ENCODE data around the gene PARD6A.

The PARD6A gene, protein sequence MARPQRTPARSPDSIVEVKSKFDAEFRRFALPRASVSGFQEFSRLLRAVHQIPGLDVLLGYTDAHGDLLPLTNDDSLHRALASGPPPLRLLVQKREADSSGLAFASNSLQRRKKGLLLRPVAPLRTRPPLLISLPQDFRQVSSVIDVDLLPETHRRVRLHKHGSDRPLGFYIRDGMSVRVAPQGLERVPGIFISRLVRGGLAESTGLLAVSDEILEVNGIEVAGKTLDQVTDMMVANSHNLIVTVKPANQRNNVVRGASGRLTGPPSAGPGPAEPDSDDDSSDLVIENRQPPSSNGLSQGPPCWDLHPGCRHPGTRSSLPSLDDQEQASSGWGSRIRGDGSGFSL

DNA sequence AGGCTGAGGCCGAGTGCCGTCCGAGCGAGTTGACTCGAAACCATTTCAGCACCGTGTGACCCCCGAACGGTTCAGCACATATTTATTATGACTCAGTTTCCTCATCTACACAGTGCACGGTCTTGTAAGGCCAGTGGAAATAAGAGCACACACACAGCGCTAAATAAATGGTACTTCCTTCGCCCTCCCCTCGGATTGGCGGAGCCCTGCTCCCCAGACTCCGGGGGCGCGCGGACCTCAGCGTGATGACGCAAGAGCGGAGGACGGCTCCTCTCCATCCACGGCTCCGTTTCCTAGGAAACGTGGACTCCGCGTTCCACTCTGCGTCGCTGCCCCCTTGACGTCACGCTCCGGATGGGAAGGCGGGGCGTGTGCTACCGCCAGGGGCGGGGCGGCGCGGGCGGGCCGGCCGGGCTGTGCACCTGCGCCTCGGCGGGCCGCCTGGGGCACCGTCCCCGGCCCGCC, at the start of gene PARD6A:
PARD6A (plus strand) TSS at position 397 of the 465 bp plus-strand sequence. CDS start 79 bp downstream, outside the sequence.
- DNase-seq, result peak; percentile 64 to 98 (median 92)

DNA sequence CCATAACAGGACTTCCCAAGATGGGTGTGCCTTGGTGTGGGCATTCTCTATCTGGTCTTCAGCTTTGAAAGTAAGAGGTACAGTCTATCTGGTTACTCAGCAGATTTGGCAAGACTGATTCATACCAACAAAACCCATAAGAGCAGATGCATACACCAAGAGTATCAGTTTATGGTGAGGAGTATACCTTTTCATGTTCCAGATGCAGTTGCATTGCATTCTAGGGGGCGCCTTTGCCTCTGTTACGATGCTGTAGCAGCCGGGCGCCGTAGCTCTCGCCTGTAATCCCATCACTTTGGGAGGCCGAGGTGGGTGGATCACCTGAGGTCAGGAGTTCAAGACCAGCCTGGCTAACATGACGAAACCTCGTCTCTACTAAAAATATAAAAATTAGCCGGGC, 47.0 kb upstream of the PARD6A start:
- DNase-seq, result no peak

DNA sequence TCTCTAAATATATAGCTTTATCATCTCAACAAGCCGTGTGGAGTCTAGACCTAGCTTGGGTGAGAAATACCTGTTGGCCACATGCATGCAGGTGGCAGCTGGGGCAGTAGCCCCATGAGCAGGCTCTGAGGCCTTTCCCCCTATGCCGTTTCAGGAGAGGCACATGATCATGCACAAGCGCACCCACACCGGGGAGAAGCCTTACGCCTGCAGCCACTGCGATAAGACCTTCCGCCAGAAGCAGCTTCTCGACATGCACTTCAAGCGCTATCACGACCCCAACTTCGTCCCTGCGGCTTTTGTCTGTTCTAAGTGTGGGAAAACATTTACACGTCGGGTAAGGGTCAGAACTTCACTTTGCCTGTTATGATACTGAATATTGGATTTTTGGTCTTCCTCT, 32.5 kb upstream of the PARD6A start:
- no peak for DNase-seq

DNA sequence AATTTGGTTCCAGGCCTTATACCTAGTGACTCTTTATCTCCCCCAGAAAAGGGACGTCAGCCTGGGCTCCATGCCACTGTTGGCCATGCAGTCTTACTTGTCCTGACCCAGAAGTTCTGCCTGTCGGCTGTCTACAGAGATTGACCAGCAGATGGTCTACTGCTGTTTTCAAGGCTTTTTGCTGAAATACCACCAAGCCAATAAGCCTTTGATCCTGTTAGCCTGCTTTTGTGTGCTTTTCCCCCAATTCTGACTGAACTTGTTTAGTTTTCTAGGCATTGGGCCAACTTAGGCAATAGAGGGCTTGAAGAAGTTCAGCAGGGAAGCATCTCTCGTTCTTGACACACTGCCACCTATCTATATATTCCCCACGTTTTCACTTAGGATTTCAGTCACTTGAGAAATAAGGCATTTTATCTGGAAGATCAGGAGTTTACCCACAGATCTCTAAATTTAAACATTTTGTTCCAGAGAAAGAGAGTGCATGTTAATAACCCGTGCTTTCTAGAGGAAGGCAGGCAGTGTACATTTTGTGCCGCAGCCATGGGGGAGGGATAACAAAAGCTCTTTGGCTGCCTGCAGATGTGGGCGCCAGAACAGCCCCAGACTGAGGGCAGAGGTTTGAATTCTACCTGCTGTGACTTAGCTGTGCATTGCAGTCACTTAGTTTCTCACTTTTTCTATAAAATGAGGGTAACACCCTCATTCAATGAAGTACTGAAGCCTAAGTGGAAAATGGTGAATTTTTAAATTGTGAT, 28.2 kb upstream of the PARD6A start:
- DNase-seq, result peak in 20 of 56 donors; percentile 11 to 66 (median 28)

DNA sequence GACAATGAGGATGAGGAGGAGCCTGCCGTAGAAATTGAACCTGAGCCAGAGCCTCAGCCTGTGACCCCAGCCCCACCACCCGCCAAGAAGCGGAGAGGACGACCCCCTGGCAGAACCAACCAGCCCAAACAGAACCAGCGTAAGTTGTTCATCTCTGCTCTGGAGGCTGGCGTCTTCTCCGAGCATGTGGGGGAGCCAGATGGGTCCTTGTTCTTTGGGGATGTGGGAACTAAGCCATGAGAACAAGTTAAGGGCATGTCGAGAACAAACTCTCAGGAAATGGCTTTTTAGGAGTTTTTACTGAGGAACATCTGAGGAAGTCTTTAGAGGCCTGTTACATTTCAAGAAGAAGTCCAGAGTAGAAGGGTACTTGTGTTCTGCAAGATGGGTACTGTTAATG, 24.0 kb upstream of the PARD6A start:
- DNase-seq, result no peak

DNA sequence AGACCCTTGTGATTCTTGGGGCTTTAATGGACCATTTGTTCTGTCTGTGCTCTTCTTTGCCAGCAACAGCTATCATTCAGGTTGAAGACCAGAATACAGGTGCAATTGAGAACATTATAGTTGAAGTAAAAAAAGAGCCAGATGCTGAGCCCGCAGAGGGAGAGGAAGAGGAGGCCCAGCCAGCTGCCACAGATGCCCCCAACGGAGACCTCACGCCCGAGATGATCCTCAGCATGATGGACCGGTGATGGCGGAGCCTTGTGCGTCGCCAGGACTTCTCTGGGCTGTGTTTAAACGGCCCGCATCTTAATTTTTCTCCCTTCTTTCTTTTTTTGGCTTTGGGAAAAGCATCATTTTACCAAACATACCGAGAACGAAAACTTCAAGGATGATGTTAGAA, 23.1 kb upstream of the PARD6A start:
- DNase-seq, result no peak

DNA sequence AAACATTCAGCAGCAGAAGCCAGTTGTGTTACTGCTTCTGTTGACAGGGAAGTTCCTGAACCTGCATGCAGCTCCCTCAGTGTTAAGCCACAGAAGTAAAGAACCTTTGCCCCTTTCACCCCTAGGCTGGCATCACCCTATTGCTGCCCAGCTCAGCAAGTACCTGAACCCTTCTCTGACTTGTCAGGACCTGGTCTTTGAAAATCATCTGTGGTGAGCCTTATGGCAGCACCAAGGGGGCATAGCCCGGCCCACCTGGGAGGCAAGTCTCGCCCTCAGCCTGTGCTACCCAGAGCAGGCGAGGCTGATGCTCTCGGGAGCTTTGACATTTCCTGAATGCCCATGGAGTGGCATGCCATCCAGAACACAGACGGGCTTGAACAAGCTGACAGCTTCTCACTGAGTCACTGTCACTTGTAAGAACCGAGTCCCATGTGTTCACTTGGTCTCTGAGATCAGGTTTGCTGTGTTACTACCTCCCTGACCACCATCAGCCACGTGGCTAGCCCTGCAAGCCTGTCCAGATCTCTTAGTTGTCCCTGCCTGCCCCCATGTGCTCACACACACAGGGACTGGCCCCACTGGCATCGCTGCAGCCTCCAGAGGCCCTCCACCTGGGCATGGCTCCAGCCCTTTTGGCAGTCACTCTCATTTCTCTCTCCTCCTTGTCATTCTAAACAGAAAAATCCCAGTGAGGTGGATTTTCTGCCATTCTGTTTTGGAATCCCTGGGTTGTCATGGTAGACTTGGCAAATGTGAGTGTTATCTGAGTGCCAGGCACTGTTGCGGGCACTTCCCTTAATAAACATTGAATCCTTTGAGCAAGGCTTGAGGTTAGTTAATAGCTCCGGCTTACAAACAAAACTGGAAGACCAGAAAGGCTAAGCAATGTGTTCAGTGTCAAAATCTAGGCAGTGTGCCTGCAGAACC, 18.7 kb upstream of the PARD6A start:
- DNase-seq, result peak in 46 of 56 donors; percentile 8 to 84 (median 47)

DNA sequence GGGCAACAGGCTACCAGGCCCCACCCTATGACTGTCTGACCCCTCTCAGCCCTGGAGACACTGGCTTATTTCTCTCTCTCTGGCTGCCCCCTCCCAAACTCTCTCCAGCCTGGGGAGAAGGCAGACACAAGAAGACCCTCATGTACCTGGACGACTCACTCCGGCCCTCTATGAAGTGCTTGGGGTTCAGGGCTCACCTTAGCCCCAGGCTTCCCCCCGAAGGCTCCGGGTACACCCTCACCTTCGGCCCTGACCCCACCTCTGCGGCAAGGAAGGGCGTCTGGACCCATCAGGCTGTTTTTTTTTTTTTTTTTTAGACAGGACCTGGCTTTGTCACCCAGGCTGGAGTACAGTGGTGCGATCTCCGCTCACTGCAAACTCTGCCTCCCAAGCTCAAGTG, 16.7 kb upstream of the PARD6A start:
- DNase-seq, result no peak

DNA sequence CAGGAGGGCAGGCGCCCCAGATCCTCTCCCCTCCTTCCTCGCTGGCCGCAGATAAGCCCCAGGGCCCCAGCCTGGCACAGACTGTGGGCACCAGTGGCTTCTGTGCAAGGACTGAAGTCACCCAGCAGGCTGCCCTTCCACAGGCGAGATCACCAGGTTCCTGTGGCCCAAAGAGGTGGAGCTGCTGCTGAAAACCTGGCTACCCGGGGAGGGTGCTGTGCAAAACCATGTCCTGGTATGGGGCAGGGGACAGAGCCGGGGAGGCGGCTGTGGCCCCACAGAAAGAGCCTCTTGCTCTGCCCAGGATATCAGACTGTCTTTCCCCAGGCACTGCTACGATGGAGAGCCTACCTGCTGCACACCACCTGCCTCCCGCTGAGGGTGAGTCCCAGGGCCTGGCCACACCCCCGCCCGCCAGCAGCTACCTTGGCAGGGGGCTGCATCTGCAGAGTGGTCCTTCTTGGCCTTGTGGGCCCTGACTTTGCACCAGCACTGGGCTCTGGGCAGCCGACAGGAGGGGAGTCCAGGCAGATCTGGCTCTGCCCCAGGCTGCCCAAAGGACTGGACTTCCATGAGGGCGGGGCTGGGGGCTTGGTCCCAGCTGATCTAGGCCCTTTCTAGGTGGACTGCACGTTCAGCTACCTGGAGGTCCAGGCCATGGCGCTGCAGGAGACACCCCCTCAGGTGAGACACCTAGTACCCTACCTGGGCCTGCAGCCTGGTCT, 15.2 kb upstream of the PARD6A start:
- no peak for DNase-seq

DNA sequence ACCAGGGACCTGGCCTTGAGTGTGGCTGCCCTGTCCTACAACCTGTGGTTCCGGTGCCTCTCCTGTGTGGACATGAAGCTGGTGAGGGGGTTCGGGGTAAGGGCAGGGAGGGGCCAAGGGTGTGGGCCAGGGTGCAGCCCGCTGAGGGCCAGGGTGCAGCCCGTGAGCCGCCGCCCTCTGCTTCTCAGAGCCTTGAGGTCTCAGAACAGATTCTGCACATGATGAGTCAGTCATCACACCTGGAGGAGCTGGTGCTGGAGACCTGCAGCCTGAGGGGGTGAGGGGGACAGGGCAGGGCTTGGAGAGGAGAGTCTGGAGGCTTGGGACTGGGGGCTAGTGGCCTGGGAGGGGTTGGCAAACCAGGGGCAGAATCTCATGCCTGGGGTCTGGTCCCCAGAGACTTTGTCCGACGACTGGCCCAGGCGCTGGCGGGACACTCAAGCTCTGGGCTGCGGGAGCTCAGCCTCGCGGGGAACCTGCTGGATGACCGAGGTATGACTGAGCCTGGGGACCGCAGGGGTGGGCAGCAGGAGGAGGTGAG, 13.6 kb upstream of the PARD6A start:
- DNase-seq, result no peak

DNA sequence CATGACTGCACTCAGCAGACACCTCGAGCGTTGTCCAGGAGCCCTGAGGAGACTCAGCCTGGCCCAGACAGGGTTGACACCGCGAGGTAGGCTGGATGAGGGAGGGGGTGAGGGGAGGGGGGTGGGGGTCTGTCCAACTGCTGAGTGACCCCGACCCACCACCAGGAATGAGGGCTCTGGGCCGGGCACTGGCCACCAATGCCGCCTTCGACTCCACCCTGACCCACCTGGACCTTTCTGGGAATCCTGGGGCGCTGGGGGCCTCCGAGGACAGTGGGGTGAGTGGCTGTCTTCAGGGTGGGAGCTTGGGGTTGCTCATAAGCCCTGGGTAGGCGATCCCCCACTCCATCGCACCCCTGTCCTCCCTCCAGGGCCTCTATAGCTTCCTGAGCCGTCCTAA, 13.1 kb upstream of the PARD6A start:
- no peak for DNase-seq

DNA sequence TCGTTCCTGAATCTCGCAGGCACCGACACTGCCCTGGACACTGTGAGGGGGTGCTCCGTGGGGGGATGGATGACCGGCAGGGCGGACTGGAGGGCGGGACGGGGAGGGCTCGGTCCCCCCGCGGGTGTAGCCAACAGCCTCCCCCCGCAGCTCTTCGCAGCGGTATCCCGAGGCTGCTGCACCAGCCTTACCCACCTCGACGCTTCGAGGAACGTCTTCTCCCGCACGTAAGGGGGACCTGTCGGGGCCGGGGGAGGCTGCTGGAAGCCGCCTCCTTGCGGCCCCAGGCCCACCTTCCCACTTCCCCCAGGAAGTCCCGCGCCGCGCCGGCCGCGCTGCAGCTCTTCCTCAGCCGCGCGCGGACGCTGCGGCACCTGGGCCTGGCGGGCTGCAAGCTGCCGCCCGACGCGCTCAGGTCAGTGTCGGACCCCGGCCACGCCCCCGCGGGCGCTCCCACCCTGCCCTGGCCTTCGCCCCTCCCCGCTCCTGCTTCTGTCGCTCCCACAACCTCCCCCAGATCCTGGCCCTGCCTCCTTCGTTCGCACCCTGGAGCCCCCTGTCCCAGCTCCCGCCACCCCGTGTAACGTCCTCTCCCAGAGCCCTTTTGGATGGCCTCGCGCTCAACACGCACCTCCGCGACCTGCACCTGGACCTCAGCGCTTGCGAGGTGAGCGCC, 12.5 kb upstream of the PARD6A start:
- no peak for DNase-seq

DNA sequence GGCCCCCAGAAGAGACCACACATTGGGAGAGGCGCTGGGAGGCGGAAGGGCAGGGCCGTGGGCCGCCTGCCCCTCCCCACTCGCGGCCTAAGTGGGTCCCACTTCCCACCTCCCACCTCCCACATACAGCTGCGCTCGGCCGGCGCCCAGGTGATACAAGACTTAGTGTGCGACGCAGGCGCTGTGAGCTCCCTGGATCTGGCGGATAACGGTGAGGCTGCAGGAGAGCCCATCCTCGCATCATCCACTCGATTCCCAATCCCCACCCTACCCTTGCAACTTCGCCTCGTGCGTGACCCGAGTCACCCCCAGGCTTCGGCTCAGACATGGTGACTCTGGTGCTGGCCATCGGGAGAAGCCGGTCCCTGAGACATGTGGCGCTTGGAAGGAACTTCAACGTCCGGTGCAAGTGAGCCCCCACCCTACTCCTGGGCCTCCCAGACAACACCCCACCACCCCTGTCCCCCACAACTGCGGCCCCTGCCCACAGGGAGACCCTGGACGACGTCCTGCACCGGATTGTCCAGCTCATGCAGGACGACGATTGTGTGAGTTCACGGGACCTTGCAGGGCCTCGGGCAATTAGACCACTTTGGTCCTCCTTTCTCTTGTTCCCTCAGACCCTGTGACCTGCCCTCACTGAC, 11.9 kb upstream of the PARD6A start:
- peak in 2 of 56 donors; percentile 3 to 19 for DNase-seq

DNA sequence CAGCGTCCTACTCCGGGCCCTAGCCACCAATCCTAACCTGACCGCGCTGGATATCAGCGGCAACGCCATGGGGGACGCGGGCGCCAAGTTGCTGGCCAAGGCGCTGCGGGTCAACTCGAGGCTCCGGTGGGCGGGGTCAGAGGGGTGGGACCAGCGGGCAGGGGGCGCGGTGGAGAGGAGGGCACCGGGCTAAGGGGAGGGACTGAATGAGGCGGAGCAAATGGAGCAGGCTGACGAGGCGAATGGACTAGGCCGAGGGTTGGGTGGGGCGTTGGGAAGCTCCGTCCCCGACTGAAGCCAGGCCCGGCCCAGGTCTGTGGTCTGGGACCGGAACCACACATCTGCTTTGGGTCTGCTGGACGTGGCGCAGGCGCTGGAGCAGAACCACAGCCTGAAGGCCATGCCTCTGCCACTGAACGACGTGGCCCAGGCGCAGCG, 11.2 kb upstream of the PARD6A start:
- no peak for DNase-seq

DNA sequence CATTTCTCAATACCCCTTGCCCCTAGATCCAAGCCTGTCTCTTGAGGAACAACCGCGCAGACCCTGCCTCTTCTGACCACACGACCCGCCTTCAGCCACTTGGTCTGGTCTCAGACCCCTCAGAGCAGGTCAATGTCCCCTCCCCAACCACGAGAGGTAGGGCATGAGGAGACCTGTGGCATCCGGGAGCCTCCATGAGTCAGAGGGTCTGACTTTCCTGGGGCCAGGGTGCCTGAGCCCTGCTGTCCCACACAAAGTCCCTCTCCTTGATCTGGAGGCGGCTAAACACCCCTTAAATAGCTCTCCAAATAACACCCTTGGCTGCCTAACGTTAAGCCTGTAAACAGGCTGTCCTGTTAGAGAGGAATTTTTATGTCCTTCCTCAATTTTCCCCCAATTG, 10.7 kb upstream of the PARD6A start:
- DNase-seq, result no peak

DNA sequence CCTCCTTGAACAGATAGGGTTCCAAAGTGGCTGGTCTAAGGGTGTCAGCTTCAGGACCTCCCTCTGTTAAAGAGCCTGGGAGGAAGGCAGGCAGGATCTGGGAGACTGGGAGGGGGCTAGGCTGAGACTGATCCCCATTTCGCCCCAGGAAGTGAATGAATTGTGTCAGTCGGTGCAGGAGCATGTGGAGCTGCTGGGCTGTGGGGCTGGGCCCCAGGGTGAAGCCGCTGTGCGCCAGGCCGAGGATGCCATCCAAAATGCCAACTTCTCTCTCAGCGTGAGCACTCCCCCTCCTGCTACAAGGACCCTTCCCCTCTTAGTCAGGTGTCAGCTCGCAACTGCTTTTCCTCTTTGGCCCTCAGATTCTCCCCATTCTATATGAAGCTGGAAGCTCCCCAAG, 9.7 kb upstream of the PARD6A start:
- DNase-seq, result no peak

DNA sequence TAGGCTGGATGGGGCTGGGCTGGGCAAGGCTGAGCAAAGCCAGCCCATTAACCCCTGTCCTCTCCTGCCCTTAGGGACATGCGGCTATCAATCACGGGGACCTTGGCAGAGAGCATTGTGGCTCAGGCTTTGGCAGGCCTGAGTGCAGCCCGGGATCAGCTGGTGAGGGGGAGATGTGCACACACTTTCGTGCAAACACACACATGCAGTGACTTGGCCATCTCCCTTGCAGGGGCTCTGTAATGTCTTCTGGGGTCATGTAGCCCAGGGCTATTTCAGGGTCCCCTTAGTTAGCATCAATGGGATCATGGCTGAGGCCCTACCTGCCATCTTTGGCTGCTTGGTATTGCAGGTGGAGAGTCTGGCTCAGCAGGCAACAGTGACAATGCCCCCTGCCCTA, 8.9 kb upstream of the PARD6A start:
- DNase-seq, result no peak

DNA sequence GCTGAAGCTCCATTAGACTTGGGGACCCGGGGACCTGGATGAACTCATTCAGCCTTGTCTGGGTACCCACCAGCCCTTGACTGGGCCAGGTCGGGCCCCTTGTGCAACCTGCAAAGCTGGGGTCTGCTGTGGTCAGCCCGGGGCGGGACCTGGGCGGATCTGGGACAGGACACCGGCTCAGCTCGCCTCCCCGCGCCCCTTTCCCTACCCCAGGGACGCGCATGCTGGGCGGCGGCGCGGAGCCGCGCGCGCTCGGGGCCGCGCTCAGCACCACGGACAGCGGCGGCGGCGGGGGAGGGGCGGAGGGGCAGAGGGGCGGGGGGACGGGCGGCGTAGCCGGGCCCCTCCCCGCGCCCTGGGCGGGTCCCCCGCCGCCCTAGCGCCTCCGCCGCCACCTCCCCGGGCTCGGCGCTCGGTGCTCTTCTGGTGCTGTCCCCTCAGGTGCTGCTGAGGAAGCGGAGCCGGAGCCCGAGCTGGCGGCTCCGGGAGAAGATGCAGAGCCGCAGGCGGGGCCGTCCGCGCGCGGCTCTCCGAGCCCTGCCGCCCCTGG, 8.1 kb upstream of the PARD6A start:
- peak in 5 of 56 donors; percentile 9 to 40 (median 26) for DNase-seq

Measured in nucleus accumbens (tissue), 56 donors.